Hematopoietic multipotent progenitor cell treated with erythropoietin and hydrocortisone succinate and interleukin-3 and kit ligand, for 4 days (in vitro differentiated cells): ENCODE results near the gene PPP1R1A.
A peak's percentile ranks its signal among the peaks of the same experiment; 100 is the strongest.

Experiments
- DNase-seq: peaks from one replicate; pipeline ENCODE4 v3.0.0-alpha.2; 2015

Gene PPP1R1A

GRCh38 chr12:54569995-54570528 is 18.4 kb downstream of the PPP1R1A start:
- DNase-seq: no peak

GRCh38 chr12:54569072-54569471 is 19.4 kb downstream of the PPP1R1A start:
- no peak for DNase-seq

DNA sequence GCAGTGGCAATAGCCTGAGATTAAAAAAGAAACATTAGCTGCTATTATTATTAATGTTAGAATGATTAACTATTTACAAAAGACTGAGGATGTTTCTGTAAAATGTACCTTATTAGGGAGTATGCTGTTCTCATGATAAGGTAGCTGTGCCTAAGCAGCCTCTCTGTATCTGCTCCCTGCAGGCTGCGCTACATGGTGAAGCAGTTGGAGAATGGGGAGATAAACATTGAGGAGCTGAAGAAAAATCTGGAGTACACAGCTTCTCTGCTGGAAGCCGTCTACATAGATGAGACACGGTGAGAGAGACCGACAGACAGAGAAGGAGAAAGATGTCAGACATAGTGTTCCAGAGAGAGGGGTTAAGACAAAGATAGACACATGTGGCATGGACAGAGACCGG is 21.7 kb downstream of the PPP1R1A start:
- peak; percentile 50 for DNase-seq

- DNase-seq: no peak
These were observed 22.4 kb downstream of the PPP1R1A start for GRCh38 chr12:54565986-54566544.

DNA sequence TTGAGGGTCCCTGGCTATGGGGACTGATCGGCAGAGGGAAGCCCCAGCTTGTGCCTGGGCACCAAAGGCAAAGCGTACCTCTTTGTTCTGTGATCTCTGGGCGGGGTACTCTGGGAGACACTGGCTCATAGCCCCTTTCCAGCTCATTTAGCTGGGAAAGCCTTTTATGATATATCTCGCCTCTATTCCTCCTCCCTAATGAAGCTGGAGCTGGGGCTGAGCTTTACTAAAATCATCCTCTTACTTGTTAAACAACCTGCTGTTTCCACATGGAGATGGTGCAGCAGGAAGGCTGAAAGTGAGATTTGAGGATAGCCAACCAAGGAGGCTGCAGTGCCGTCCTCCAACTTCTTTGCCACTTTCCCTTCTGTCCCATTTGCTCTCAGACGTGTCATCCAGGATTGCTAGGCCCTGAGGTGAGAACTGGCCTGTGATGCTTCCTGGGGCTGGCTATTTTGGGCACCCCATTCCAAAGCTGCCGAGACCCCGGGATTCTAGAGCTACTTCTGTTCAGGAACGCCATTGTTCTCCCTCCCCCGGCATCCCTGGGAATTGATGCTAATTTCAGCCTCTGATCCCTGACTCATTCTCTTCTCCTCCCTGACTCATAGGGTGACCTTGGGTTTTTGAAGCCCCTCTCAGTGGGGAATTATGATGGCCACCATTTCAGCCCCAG is 23.0 kb downstream of the PPP1R1A start:
- no peak for DNase-seq

GRCh38 chr12:54564768-54565167 is 23.7 kb downstream of the PPP1R1A start:
- DNase-seq: no peak

- no peak for DNase-seq
These were observed 24.7 kb downstream of the PPP1R1A start for GRCh38 chr12:54563787-54564186.

DNA sequence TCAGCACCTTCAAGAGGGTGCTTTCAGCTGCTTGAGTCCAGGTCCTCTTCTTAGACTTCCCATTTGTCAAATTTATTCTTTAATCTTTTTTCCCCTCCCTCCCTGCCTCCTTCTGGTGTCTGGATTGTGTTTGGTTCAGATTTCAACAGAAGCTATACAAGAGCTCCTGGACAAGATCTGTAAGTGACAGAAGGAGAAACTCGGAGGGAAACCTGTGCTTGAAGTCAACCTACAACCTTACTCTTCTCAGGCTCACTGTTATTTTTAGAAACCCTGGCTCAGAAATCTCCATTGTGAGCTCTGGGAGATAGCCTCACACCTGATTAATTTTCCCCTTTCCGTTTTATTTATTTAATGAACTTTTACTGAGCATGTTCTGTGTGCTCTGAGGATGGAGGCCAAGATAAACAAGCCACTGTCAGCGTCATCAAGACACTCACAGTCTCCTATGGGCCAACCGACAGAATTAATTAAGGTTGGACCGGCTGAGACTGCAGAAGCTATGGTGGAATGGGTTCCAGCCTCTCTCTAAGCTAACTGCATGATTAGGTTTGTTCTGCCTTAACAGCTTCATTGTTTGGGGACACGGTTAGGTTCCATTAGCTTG is 25.6 kb downstream of the PPP1R1A start:
- no peak for DNase-seq

- DNase-seq: peak; percentile 45
These were observed 27.3 kb downstream of the PPP1R1A start for GRCh38 chr12:54561164-54561563.

DNA sequence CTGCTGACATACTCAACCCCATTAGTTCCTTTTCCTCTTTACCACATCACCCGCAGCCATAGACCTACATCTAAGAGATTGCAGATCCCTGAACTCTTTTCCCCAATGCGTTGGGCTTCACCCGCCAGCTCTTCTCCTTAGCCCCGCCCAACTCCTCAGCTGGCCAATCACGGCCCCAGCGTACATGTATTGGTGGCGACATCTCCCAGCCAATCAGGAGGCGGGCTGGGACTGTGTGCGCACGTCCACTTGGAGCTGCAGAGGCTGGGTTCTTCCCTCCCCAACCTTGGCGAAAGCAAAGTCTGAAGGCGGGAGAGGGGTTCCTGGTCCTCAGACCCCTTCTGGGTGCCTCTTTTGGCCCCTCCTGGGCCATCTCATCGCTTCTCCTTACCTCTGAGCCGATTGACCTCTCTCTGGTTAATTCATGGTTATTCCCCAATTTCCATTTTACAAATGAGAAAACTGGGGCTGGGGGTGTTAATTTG is 28.0 kb downstream of the PPP1R1A start:
- DNase-seq: peak; percentile 97

GRCh38 chr12:54558759-54559158 is 29.7 kb downstream of the PPP1R1A start:
- no peak for DNase-seq

- no peak for DNase-seq
These were observed 30.1 kb downstream of the PPP1R1A start for GRCh38 chr12:54558311-54558710.

DNA sequence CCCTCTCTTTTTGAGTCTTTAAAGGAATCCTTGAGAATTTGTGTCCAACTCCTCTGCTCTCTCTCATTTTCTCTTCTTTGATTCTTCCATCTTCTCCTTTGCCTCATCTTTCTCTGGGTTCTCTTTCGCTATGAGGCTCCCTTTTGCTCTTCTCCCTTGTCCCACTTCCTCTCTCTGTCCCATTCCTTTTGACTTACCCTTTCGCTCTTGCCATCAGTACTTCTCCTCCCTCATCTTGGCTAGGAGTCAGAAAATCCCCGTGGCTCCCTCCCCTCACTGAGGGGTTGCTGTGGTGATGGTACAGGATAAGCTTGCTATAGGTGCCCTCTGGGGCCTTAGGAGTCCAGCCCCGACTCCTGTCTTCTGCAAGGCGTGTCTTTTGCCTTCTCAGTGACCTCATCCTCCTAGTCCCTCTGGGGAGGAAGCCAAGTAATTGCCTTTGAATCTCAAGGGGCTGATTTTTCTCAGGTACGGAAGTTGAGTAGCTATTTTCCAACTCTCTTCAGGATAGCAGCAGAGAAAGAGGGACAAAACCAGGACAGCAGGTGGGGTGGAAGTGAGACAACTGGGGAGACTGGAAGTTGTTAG is 32.7 kb downstream of the PPP1R1A start:
- no peak for DNase-seq

GRCh38 chr12:54549774-54550451 is 38.5 kb downstream of the PPP1R1A start:
- DNase-seq: peak; percentile 50

- DNase-seq: no peak
These were observed 41.9 kb downstream of the PPP1R1A start for GRCh38 chr12:54546511-54546910.

DNA sequence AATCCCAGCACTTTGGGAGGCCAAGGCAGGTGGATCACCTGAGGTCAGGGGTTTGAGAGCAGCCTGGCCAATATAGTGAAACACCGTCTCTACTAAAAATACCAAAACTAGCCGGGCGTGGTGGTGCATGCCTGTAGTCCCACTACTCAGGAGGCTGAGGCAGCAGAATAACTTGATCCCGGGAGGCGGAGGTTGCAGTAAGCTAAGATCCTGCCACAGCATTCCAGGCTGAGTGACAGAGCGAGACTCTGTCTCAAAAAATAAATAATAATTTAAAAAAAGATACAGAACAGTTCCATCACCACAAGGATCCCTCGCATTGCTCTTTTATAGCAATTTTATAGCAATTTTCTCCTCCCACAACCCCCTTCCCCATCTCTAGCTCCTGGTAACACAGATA is 43.7 kb downstream of the PPP1R1A start:
- no peak for DNase-seq

- DNase-seq: no peak
These were observed 44.9 kb downstream of the PPP1R1A start for GRCh38 chr12:54543526-54543925.

- DNase-seq: no peak
These were observed 46.6 kb downstream of the PPP1R1A start for GRCh38 chr12:54541751-54542290.

- no peak for DNase-seq
These were observed 50.2 kb downstream of the PPP1R1A start for GRCh38 chr12:54538136-54538700.

DNA sequence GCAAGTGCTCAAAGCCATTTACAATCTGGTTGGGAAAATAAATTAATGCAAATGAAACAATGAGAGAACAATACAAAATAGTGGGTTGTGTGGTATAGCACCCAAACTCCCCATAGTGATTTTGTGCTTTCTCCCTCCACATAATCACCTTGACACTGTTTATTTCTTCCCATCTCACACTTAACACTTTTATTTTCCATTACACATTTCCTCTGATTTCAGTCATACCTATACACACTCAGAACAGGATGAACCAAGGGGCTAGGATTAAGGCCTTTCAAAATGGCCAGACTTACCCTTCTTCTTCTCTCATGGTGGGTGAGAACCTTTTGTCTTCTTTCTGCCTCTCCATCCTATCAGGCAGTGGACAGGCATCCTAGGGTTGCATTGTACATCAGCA is 53.0 kb downstream of the PPP1R1A start:
- DNase-seq: no peak

DNA sequence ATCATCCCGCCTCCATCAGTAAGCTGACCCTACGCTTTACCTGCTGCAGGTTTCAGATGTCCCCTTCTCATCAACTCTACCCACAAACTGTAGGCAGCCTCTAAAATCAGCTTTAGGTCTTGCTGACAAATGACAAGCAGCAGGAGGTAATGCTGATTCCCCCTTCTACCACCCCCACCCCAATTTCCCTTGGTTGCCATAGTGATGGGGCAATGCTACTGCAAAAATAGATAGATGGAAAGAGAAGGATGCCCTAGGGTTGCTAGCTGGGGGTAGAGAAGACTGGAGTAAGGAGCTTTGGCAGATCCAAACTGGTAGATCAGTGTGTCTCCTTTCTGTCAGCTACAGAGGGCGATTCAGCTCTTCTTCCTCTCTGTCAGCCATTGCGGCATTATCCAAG is 58.9 kb downstream of the PPP1R1A start:
- no peak for DNase-seq
